Osteoblast (primary cell): ENCODE measurements around the gene KDM1B. TPM values are rescaled to one million over a fixed set of nuclear protein-coding genes. Genes with fewer than 3 reads are reported as not detected.
A peak's percentile ranks its signal among the peaks of the same experiment; 100 is the strongest.
"Not testable (repeated sequence)": the region's sequence is repeated elsewhere in the genome, so short reads cannot be mapped to it uniquely, and the experiment has no call there.

ENCODE experiments used
- DNase-seq: peaks from one replicate; pipeline ENCODE4 v3.0.0; 2011; ENCODE audit warnings: low spot score, mixed read lengths; ENCODE audit not compliant: insufficient read length; ENCODE audit errors: missing footprints
- H2AFZ ChIP-seq: 2 replicates; pipeline ENCODE4 v1.6.0; 2011; ENCODE audit warnings: mild to moderate bottlenecking, low read length
- H3K27ac ChIP-seq: 2 replicates; pipeline ENCODE4 v1.5.1; 2011; ENCODE audit warnings: mild to moderate bottlenecking, low read depth, low read length, moderate library complexity
- H3K27me3 ChIP-seq: 2 replicates; pipeline ENCODE4 v1.6.0; 2012; ENCODE audit warnings: mild to moderate bottlenecking, control low read depth, inconsistent platforms, low read length, moderate library complexity; ENCODE audit not compliant: insufficient read depth
- H3K36me3 ChIP-seq: 2 replicates; pipeline ENCODE4 v1.5.1; 2011; ENCODE audit warnings: mild to moderate bottlenecking, low read length, control low read depth, moderate library complexity; ENCODE audit not compliant: insufficient read depth
- H3K4me1 ChIP-seq: 2 replicates; pipeline ENCODE4 v1.5.1; 2011; ENCODE audit warnings: mild to moderate bottlenecking, low read length, control low read depth, moderate library complexity; ENCODE audit not compliant: insufficient read depth
- H3K4me2 ChIP-seq: 2 replicates; pipeline ENCODE4 v1.6.0; 2011; ENCODE audit warnings: mild to moderate bottlenecking, low read length; ENCODE audit not compliant: insufficient read depth
- H3K4me3 ChIP-seq: fragments of 200-600 bp; sonication (generic); 3 replicates; pipeline ENCODE4 v1.5.1; 2012; ENCODE audit warnings: mild to moderate bottlenecking, low read length, inconsistent platforms; ENCODE audit not compliant: insufficient read depth
- H3K79me2 ChIP-seq: 2 replicates; pipeline ENCODE4 v1.6.0; 2012; ENCODE audit warnings: mild to moderate bottlenecking, low read length, control low read depth, inconsistent platforms; ENCODE audit not compliant: insufficient read depth
- H3K9me3 ChIP-seq: 2 replicates; pipeline ENCODE4 v1.5.1; 2011; ENCODE audit warnings: low read depth, low read length, control low read depth
- H4K20me1 ChIP-seq: 2 replicates; pipeline ENCODE4 v1.6.0; 2012; ENCODE audit warnings: mild to moderate bottlenecking, low read length, control low read depth; ENCODE audit not compliant: insufficient read depth
- CTCF ChIP-seq: IDR thresholded peaks from 2 replicates; pipeline ENCODE4 v1.5.1; 2011; ENCODE audit warnings: mild to moderate bottlenecking, low read depth, low read length, moderate library complexity; ENCODE audit errors: extremely low read depth
- total RNA-seq: library from RNA; depleted of rRNA; stranded (reverse); fragments of >200 nt; gene quantifications from 2 replicates; pipeline ENCODE4 v1.2.3, GENCODE V29; 2012

Gene KDM1B
- total RNA-seq, 1 donor = 17.7 TPM

DNA sequence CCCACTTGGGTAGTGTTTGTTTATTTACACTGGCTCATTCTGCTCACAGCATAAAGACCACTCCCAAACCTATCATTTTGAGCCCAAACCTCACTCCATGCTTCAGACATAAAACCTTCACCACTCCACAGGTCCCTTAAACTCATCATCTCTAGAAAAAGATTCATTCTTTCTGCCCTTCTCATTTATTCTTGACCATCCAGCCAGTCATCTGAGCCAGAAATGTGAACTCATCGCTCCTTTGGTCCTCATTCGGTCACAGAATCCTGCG, 12.7 kb upstream of the KDM1B start:
- Histone ChIP-seq H3K27me3 (no peaks in the 10 kb centered on the region), H3K4me2 (no peak overlapping the region), H4K20me1 (no peaks in the 10 kb centered on the region), H3K4me3 (no peak overlapping the region), H3K4me1 (peaks cover 8% of the 10 kb centered on the region), H2AFZ (no peak overlapping the region), H3K27ac (no peak overlapping the region), H3K36me3 (peaks cover 52% of the 10 kb centered on the region), H3K79me2 (no peaks in the 10 kb centered on the region), H3K9me3 (no peaks in the 10 kb centered on the region)
- no peak for DNase-seq
- TF ChIP-seq CTCF = no peak

- H3K4me1 ChIP-seq = peaks cover 23% of the 10 kb centered on the region
- H2AFZ ChIP-seq = no peak overlapping the region
- no peaks in the 10 kb centered on the region for H3K9me3 ChIP-seq
- H3K4me3 ChIP-seq = no peak overlapping the region
- peak; percentile 86 for DNase-seq
- peak overlapping the region; percentile 83 for H3K27ac ChIP-seq
- H4K20me1 ChIP-seq = no peaks in the 10 kb centered on the region
- peaks cover 13% of the 10 kb centered on the region for H3K36me3 ChIP-seq
- peaks cover 10% of the 10 kb centered on the region for H3K79me2 ChIP-seq
- no peaks in the 10 kb centered on the region for H3K27me3 ChIP-seq
- H3K4me2 ChIP-seq = peak overlapping the region; percentile 39
- TF ChIP-seq CTCF = no peak
Observed at GRCh38 chr6:18147160-18147559, 8.1 kb upstream of the KDM1B start.

DNA sequence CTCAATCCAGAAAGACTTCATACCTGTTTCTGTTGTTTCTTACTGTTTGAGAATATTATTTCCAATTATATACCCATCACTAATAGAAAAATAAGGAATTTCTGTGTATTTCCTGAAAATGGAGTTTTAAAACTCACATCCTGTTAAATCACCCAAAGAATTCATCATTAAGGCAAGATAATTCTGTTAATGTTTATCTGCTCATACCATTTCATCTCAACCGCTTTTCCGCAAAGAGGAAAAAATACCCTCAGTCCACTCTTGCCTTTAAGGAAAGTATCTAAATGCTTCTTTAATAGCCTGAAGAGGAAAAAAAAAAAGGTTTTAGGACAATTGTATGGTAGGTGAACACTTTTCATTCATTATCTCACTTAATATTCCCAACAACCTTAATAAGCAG, 7.6 kb upstream of the KDM1B start:
- peak overlapping the region; percentile 83 for H3K27ac ChIP-seq

GRCh38 chr6:18148304-18149025, 6.8 kb upstream of the KDM1B start:
- H3K27ac ChIP-seq = peak overlapping the region; percentile 83
- no peak overlapping the region for H2AFZ ChIP-seq
- no peaks in the 10 kb centered on the region for H4K20me1 ChIP-seq
- no peaks in the 10 kb centered on the region for H3K9me3 ChIP-seq
- DNase-seq = peak; percentile 49
- H3K79me2 ChIP-seq = peaks cover 13% of the 10 kb centered on the region
- H3K4me1 ChIP-seq = peaks cover 33% of the 10 kb centered on the region
- no peaks in the 10 kb centered on the region for H3K27me3 ChIP-seq
- H3K4me2 ChIP-seq = peak overlapping the region; percentile 14
- H3K36me3 ChIP-seq = peaks cover under 1% of the 10 kb centered on the region
- no peak for TF ChIP-seq CTCF
- H3K4me3 ChIP-seq = no peak overlapping the region

More for the DNA sequence above, 7.6 kb upstream of the KDM1B start:
- Histone ChIP-seq H3K9me3 (no peaks in the 10 kb centered on the region), H3K4me3 (no peak overlapping the region), H2AFZ (no peak overlapping the region), H3K36me3 (peaks cover 9% of the 10 kb centered on the region), H3K4me1 (peaks cover 24% of the 10 kb centered on the region), H4K20me1 (no peaks in the 10 kb centered on the region), H3K79me2 (peaks cover 11% of the 10 kb centered on the region), H3K27me3 (no peaks in the 10 kb centered on the region), H3K4me2 (peak overlapping the region; percentile 39)
- no peak for DNase-seq
- no peak for TF ChIP-seq CTCF

GRCh38 chr6:18151391-18151790, 3.8 kb upstream of the KDM1B start:
- not testable (repeated sequence) for H3K9me3 ChIP-seq, H3K27me3 ChIP-seq, H3K4me3 ChIP-seq, H4K20me1 ChIP-seq, H2AFZ ChIP-seq, H3K36me3 ChIP-seq, H3K4me2 ChIP-seq, H3K27ac ChIP-seq, DNase-seq
- H3K4me1 ChIP-seq = peaks cover 45% of the 10 kb centered on the region
- H3K79me2 ChIP-seq = peaks cover 29% of the 10 kb centered on the region
